GM12891 (cell line): ENCODE measurements around the gene ROMO1.
A peak's percentile ranks its signal among the peaks of the same experiment; 100 is the strongest.

Experiments
- DNase-seq: peaks from one replicate; pipeline ENCODE4 v3.0.0; 2011; ENCODE audit warnings: low spot score; ENCODE audit not compliant: insufficient read length
- FAIRE-seq: peaks from 2 replicates; lab custom pipeline; 2011; peaks lifted over from hg19 to GRCh38; lab: Jason Lieb, UNC
- PAX5 ChIP-seq: IDR thresholded peaks from 2 replicates; pipeline ENCODE4 v1.6.1; 2011; ENCODE audit warnings: low read length, moderate library complexity, mild to moderate bottlenecking; ENCODE audit not compliant: insufficient read depth, severe bottlenecking
- POLR2A ChIP-seq: IDR thresholded peaks from 2 replicates; pipeline ENCODE4 v1.6.1; 2011; ENCODE audit warnings: low read depth, low read length, control low read depth
- POLR2AphosphoS5 ChIP-seq: IDR thresholded peaks from 2 replicates; pipeline ENCODE4 v1.6.1; 2011; ENCODE audit warnings: low read depth, low read length, control low read depth
- POU2F2 ChIP-seq: IDR thresholded peaks from 2 replicates; pipeline ENCODE4 v1.6.1; 2011; ENCODE audit warnings: low read depth, mild to moderate bottlenecking, control low read depth, low read length, moderate library complexity
- SPI1 ChIP-seq: IDR thresholded peaks from 2 replicates; pipeline ENCODE4 v1.6.1; 2011; ENCODE audit warnings: low read depth, low read length, control low read depth
- TAF1 ChIP-seq: IDR thresholded peaks from 2 replicates; pipeline ENCODE4 v1.6.1; 2011; ENCODE audit warnings: low read depth, low read length, control low read depth

Gene ROMO1

DNA sequence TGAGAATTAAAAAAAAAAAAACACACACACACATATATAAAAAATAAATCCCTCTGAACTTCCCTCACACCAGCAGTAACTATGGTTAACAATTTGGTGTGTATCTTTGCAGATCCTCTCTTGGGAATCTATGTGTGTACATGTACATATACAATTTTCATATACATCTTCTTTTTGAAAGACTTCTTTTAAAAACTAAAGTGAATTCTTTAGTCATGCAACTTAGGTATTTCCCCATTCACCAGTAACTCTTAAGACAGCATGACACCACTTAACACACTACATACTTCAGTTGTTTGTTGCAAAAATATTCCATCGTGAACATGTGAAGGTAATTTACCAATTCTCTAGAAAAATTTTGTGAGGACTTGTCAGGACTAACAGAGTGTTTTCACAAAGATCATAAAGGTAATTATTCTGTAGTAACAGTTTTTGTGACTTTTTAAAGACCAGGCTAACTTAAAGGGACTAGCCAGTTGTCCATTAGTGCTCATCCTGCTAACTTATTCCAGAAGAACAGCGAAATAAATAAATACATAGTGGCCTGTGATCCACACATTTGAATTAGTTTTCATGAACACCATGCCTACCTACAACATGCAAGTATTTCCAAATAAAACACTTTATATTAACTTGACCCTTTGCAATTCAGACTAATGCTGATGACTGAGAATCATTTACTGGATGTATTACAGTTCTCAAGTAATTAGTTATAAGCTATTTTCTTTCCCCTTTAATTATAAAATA, 30.8 kb downstream of the ROMO1 start:
- TF ChIP-seq SPI1 (no peak), POLR2A (no peak), POU2F2 (no peak), POLR2AphosphoS5 (no peak), PAX5 (no peak), TAF1 (no peak)
- DNase-seq (no peak), FAIRE-seq (no peak)

DNA sequence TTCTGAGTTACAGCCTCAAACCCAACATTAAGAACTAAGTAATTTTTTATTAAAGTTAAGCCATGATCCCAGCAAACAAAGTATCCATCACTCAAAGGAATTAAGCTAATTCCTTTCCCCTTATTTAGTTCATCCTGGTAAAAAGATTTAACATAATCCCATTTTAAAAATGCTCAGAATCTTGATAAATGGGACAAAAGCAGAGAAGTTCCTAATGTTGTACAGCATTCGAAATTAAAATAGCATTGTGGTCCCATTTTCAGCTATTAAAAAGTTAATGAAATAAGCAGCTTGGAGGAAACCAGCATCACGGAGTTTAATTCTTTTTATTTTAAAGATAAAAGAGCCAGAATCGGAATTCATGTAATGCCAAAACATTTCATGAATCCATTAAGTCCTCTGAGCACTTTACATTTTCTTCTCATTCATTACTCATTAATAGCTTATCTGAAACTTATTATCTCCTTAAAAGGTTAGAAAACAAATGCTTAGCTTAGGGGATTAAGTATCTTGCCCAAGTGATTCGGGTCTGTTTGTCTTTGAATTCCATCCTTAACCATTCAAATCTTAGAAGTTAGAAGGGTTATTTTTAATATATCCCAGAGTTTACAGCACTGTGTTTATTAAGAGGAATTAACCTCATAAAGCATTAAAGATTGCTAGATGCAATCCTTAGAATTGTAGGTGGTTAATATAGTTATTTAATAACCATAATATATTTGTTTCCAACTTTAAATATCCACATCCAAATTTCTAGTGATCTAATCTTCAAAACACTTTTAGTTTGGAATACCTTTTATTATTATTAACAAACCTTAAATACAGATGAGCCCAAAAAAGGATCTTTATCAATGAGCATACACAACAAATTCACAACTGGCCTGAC, 31.6 kb downstream of the ROMO1 start:
- TF ChIP-seq POU2F2 (no peak), POLR2AphosphoS5 (no peak), TAF1 (no peak), POLR2A (no peak), PAX5 (no peak), SPI1 (no peak)
- FAIRE-seq (no peak), DNase-seq (no peak)

DNA sequence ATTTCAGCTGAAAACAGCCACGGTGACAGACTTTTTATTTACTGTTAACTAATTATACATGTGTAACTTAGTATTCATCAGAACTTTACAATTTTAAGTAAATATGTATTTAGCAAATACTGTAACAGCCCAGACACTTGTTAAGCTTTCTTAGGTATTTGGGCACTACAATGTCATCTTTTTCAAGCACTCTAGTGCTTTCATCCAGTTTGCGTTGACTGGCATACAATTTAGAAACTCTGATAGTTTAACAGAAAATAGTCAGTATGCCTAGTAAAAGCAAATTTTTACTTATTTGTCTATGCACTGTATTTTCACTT, 32.2 kb downstream of the ROMO1 start:
- no peak for FAIRE-seq
- TF ChIP-seq POU2F2, result no peak
- DNase-seq, result no peak

DNA sequence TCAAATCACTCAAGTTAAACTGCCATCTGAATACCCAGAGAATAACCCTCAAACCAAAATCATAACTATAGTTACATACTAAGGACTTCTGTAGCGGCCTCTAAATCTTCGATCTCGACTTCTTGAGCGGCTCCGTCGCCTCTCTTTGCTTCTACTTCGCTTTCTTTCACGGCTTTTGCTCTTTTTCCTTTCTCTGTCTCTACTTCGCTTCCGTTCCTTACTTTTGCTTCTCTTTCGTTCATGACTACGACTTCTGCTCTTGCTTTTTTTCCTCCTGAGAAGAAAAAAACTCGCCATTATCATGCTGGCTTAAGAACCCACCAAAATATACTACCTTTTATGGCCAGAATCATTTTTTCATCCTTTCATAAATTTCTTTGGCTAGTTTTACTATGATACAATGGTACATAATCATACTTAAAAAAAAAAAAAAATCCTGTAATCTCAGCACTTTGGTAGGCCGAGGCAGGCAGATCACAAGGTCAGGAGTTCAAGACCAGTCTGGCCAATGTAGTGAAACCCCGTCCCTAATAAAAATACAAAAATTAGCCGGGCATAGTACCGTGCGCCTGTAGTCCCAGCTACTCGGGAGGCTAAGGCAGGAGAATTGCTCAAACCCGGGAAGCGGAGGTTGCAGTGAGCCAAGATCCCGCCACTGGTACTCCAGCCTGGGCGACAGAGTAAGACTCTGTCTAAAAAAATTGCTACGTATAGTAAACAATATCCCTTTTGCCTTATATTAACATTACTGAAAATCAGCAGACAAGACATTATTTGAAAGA, 32.8 kb downstream of the ROMO1 start:
- FAIRE-seq (no peak), DNase-seq (no peak)
- TF ChIP-seq POLR2AphosphoS5, result no peak
- TF ChIP-seq POLR2A, result no peak
- no peak for TF ChIP-seq SPI1
- TF ChIP-seq TAF1, result no peak
- no peak for TF ChIP-seq POU2F2
- no peak for TF ChIP-seq PAX5

DNA sequence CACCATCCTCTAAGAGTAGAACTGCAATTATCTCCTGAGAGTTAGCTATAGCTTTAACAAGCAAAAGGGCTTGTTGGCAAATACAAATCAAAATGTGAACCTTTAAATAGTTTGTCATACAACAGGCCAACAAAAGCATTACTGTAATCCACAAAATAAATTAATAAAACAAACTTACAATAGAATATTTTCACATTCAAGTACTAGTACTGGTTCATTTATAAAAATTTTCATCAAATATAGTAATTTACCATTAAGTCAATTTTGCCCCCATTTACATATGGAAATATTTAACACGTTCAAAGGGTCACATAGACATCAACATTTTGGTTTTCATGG, 33.4 kb downstream of the ROMO1 start:
- TF ChIP-seq PAX5, result no peak
- no peak for TF ChIP-seq POLR2A
- TF ChIP-seq POU2F2, result no peak
- no peak for TF ChIP-seq TAF1
- TF ChIP-seq SPI1, result no peak
- no peak for TF ChIP-seq POLR2AphosphoS5
- FAIRE-seq (no peak), DNase-seq (no peak)

DNA sequence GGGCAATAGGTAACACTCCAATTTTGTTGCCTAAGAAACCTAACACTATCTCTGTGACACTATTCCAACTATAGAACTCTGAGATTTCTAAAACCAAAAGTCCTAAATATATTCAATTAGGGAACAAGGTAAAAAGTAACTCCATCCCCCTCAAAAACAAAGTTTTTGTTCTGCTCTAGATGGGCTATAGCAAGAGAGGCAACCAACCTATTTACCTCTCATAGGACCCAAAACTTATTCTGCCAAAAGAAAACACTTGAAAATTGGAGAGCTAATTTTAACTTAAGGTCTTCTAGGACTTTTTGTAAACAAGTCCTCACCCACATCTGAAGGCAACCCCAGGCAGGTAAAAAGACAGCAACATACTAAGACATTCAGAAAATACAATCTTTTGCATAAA, 35.2 kb downstream of the ROMO1 start:
- no peak for TF ChIP-seq POLR2A
- TF ChIP-seq POU2F2, result no peak
- no peak for TF ChIP-seq POLR2AphosphoS5
- TF ChIP-seq TAF1, result no peak
- TF ChIP-seq SPI1, result no peak
- TF ChIP-seq PAX5, result no peak
- FAIRE-seq, result no peak

DNA sequence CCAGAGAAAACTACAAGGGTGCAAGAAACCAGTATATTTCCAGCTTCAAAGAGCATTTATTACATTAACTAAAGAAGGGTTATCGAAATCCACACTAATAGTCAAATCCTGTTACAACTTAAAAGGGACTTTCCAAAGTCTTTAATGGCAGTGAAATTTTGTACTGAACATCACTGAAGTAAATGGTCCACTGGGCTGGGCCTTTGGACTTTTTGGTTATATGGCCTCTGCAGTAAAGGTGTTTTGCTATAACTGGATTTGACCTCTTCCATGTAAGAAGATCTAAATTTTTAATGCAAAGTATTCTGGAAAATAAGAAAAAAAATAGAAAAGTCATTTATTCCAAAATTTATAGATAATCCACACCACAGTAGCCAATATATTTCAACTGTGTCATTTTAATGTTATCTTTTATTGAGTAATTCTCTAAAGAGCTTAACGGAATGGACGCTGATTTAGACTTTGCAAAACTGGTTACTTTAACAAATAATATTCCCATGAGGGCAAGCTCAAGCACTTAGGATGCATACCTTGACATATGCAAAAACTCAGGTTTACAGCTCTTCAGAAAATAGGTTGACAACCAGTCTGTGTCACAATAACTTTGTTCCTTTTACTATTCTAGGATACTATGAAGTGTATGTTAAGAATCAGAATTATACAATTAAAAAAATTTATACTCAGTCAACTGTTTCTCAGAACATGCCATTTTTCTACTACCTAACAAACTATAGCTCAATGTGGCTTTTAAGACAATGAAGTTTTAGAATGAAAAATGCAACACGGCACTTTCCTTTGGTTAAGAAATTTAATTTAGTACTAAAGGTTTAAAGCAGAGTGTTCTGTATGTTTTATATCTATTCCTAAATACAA, 35.8 kb downstream of the ROMO1 start:
- TF ChIP-seq POU2F2, result no peak
- TF ChIP-seq POLR2AphosphoS5, result no peak
- DNase-seq (no peak), FAIRE-seq (no peak)

More for the DNA sequence above, 35.2 kb downstream of the ROMO1 start:
- DNase-seq, result no peak

DNA sequence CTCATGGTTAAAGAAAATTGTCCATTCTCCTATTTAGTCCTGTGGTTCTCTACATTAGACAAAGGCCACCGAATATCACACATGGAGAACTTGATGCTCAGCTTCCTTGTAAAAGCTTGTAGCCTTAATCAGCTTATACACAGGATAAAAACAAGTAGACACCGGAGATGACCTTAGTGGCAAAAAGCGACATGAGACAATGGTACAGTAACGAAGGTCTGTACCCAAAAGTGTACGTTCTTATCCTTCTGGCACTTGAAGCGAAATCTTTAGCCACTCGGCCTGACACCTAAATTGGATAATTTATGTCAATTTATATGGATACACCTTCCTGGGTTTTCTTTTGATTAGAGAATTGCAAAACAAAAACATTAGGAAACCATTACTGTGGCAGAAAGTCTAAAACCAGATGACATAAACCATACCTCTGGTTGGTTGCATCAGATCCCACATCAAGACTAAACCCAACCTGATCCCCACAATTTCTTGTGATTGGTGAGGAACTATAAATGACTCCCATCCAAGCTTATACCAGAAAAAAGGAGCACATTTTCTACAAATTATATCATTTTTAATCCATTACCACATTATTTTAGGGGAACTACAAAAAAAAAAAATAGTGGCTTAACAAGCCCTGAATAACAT, 36.7 kb downstream of the ROMO1 start:
- DNase-seq, result no peak
- no peak for TF ChIP-seq POU2F2
- TF ChIP-seq TAF1, result no peak
- no peak for TF ChIP-seq PAX5
- 0 out of 2 replicates have a peak, but pooled peaks have one; percentile 13 for TF ChIP-seq POLR2A
- TF ChIP-seq POLR2AphosphoS5, result peak; percentile 65
- TF ChIP-seq SPI1, result no peak

More for the DNA sequence above, 36.7 kb downstream of the ROMO1 start:
- FAIRE-seq, result no peak
